Smooth muscle cell (in vitro differentiated cells): ENCODE data around the gene RXRA. TPM values are rescaled to one million over a fixed set of nuclear protein-coding genes. Genes with fewer than 3 reads are reported as not detected.

Experiments used
- DNase-seq: peaks from one replicate; lab custom pipeline; 2025; ENCODE audit not compliant: unreplicated experiment; lab: John Stamatoyannopoulos, UW
- H2AFZ ChIP-seq: fragments of 200-600 bp; sonication (generic); 2 replicates; pipeline ENCODE4 v1.6.0; 2016; ENCODE audit warnings: antibody characterized with exemption, low read depth, mild to moderate bottlenecking
- H3F3A ChIP-seq: fragments of 200-600 bp; sonication (generic); 2 replicates; pipeline ENCODE4 v1.6.0; 2017; ENCODE audit warnings: antibody characterized with exemption, low read depth
- H3K27ac ChIP-seq: fragments of 200-600 bp; sonication (generic); 2 replicates; pipeline ENCODE4 v1.5.1; 2016; ENCODE audit warnings: low read depth, mild to moderate bottlenecking
- H3K27me3 ChIP-seq: fragments of 200-600 bp; sonication (generic); 2 replicates; pipeline ENCODE4 v1.6.1; 2016; ENCODE audit warnings: low read depth, mild to moderate bottlenecking
- H3K36me3 ChIP-seq: fragments of 200-600 bp; sonication (generic); 2 replicates; pipeline ENCODE4 v1.5.1; 2016; ENCODE audit warnings: low read depth
- H3K4me1 ChIP-seq: fragments of 200-600 bp; sonication (generic); 2 replicates; pipeline ENCODE4 v1.5.1; 2016; ENCODE audit warnings: low read depth
- H3K4me2 ChIP-seq: fragments of 200-600 bp; sonication (generic); 2 replicates; pipeline ENCODE4 v1.6.0; 2016; ENCODE audit warnings: mild to moderate bottlenecking
- H3K4me3 ChIP-seq: fragments of 200-600 bp; sonication (generic); 2 replicates; pipeline ENCODE4 v1.5.1; 2016; ENCODE audit warnings: mild to moderate bottlenecking
- H3K79me2 ChIP-seq: fragments of 200-600 bp; sonication (generic); 2 replicates; pipeline ENCODE4 v1.6.0; 2016; ENCODE audit warnings: low read depth, mild to moderate bottlenecking
- H3K9ac ChIP-seq: fragments of 200-600 bp; sonication (generic); 2 replicates; pipeline ENCODE4 v1.6.0; 2016; ENCODE audit warnings: low read depth
- H3K9me3 ChIP-seq: fragments of 200-600 bp; sonication (generic); replicated peaks from 2 replicates; pipeline ENCODE4 v1.5.1; 2016; ENCODE audit warnings: low read depth
- H4K20me1 ChIP-seq: fragments of 200-600 bp; sonication (generic); 2 replicates; pipeline ENCODE4 v1.6.0; 2016; ENCODE audit warnings: low read depth
- CTCF ChIP-seq: fragments of 200-600 bp; sonication (generic); IDR thresholded peaks from 2 replicates; pipeline ENCODE4 v1.5.1; 2017; ENCODE audit warnings: borderline replicate concordance, mild to moderate bottlenecking, antibody characterized with exemption; ENCODE audit not compliant: insufficient read depth, poor library complexity, severe bottlenecking
- WGBS: methylation state at CpG from one replicate; pipeline ENCODE4 v1.1.7; 2016; ENCODE audit warnings: low lambda C conversion rate; 5-methylcytosine and 5-hydroxymethylcytosine counted together
- polyA plus RNA-seq: library from polyadenylated mRNA; unstranded; fragments of >200 nt; fragmentation: Nextera tagmentation; extraction: Ambion mirVana; gene quantifications from 2 replicates; pipeline ENCODE4 v1.2.1, GENCODE V29; 2016
- total RNA-seq: library from RNA; depleted of rRNA; stranded (reverse); fragments of >200 nt; gene quantifications from 2 replicates; pipeline ENCODE4 v1.2.3, GENCODE V29; 2014

The RXRA gene
- total and polyA plus RNA-seq, 2 experiments from 2014 or later = 8.9 to 23.1 TPM

- H3K27me3 ChIP-seq = no peaks in the 10 kb centered on the region
- no peak for TF ChIP-seq CTCF
- no peaks in the 10 kb centered on the region for H3K4me1 ChIP-seq
- H3K9ac ChIP-seq = no peak overlapping the region
- H3K9me3 ChIP-seq = no peaks in the 10 kb centered on the region
- no peaks in the 10 kb centered on the region for H3F3A ChIP-seq
- no peak overlapping the region for H3K4me3 ChIP-seq
- 96% methylated on average over 15 of the region's 15 CpGs for WGBS
- H2AFZ ChIP-seq = no peak overlapping the region
- no peak overlapping the region for H3K4me2 ChIP-seq
- H3K27ac ChIP-seq = no peak overlapping the region
- no peaks in the 10 kb centered on the region for H3K79me2 ChIP-seq
- no peaks in the 10 kb centered on the region for H3K36me3 ChIP-seq
- no peak for DNase-seq
- H4K20me1 ChIP-seq = peaks cover 81% of the 10 kb centered on the region
Observed at GRCh38 chr9:134423749-134424148, 97.5 kb downstream of the RXRA start.

GRCh38 chr9:134424818-134425217 lies 98.6 kb downstream of the RXRA start:
- Histone ChIP-seq H3K4me3 (no peak overlapping the region), H3K27me3 (no peaks in the 10 kb centered on the region), H3K36me3 (no peaks in the 10 kb centered on the region), H3K27ac (no peak overlapping the region), H3K79me2 (no peaks in the 10 kb centered on the region), H4K20me1 (peaks cover 79% of the 10 kb centered on the region), H3K4me1 (no peaks in the 10 kb centered on the region), H3K9ac (no peak overlapping the region), H3F3A (no peaks in the 10 kb centered on the region), H3K9me3 (no peaks in the 10 kb centered on the region), H3K4me2 (no peak overlapping the region), H2AFZ (no peak overlapping the region)
- DNase-seq = no peak
- WGBS = 96% methylated on average over 9 of the region's 9 CpGs
- no peak for TF ChIP-seq CTCF

GRCh38 chr9:134425401-134425800 lies 99.1 kb downstream of the RXRA start:
- no peak for TF ChIP-seq CTCF
- no peak for DNase-seq
- Histone ChIP-seq H3K79me2 (no peaks in the 10 kb centered on the region), H3K36me3 (no peaks in the 10 kb centered on the region), H3K4me3 (no peak overlapping the region), H3K4me1 (no peaks in the 10 kb centered on the region), H2AFZ (no peak overlapping the region), H3K9ac (no peak overlapping the region), H3K27me3 (no peaks in the 10 kb centered on the region), H3K27ac (no peak overlapping the region), H4K20me1 (peaks cover 73% of the 10 kb centered on the region), H3F3A (no peaks in the 10 kb centered on the region), H3K9me3 (no peaks in the 10 kb centered on the region), H3K4me2 (no peak overlapping the region)
- 81% methylated on average over 9 of the region's 9 CpGs for WGBS

- Histone ChIP-seq H3K4me3 (no peak overlapping the region), H3K4me2 (no peak overlapping the region)
- no peak for TF ChIP-seq CTCF
Observed at GRCh38 chr9:134425812-134426211, 99.6 kb downstream of the RXRA start.

More at GRCh38 chr9:134425812-134426211, 99.6 kb downstream of the RXRA start:
- 84% methylated on average over 9 of the region's 9 CpGs for WGBS
- Histone ChIP-seq H3K9ac (no peak overlapping the region), H3K4me1 (no peaks in the 10 kb centered on the region), H3K27me3 (no peaks in the 10 kb centered on the region), H2AFZ (no peak overlapping the region), H3F3A (no peaks in the 10 kb centered on the region), H3K36me3 (no peaks in the 10 kb centered on the region), H3K79me2 (no peaks in the 10 kb centered on the region), H4K20me1 (peaks cover 69% of the 10 kb centered on the region), H3K27ac (no peak overlapping the region), H3K9me3 (no peaks in the 10 kb centered on the region)
- no peak for DNase-seq
